ENCODE results near the gene CGB1. TPM values are rescaled to one million over a fixed set of nuclear protein-coding genes. Genes with fewer than 3 reads are reported as not detected.

Gene CGB1
- total RNA-seq, 1 experiment from 2014 or later, result not detected

GRCh38 chr19:49064029-49064629, 27.4 kb upstream of the CGB1 start (continued):
- no peak for TF ChIP-seq PRDM15 (CRISPR knock-in tag; IDR thresholded peaks at IDR 0.05)
- TF ChIP-seq, protein P1, sequence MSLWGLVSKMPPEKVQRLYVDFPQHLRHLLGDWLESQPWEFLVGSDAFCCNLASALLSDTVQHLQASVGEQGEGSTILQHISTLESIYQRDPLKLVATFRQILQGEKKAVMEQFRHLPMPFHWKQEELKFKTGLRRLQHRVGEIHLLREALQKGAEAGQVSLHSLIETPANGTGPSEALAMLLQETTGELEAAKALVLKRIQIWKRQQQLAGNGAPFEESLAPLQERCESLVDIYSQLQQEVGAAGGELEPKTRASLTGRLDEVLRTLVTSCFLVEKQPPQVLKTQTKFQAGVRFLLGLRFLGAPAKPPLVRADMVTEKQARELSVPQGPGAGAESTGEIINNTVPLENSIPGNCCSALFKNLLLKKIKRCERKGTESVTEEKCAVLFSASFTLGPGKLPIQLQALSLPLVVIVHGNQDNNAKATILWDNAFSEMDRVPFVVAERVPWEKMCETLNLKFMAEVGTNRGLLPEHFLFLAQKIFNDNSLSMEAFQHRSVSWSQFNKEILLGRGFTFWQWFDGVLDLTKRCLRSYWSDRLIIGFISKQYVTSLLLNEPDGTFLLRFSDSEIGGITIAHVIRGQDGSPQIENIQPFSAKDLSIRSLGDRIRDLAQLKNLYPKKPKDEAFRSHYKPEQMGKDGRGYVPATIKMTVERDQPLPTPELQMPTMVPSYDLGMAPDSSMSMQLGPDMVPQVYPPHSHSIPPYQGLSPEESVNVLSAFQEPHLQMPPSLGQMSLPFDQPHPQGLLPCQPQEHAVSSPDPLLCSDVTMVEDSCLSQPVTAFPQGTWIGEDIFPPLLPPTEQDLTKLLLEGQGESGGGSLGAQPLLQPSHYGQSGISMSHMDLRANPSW (CRISPR knock-in tag; conservative IDR thresholded peaks at IDR 0.05; ENCODE audit: low read depth), result no peak
- TF ChIP-seq, protein P2, sequence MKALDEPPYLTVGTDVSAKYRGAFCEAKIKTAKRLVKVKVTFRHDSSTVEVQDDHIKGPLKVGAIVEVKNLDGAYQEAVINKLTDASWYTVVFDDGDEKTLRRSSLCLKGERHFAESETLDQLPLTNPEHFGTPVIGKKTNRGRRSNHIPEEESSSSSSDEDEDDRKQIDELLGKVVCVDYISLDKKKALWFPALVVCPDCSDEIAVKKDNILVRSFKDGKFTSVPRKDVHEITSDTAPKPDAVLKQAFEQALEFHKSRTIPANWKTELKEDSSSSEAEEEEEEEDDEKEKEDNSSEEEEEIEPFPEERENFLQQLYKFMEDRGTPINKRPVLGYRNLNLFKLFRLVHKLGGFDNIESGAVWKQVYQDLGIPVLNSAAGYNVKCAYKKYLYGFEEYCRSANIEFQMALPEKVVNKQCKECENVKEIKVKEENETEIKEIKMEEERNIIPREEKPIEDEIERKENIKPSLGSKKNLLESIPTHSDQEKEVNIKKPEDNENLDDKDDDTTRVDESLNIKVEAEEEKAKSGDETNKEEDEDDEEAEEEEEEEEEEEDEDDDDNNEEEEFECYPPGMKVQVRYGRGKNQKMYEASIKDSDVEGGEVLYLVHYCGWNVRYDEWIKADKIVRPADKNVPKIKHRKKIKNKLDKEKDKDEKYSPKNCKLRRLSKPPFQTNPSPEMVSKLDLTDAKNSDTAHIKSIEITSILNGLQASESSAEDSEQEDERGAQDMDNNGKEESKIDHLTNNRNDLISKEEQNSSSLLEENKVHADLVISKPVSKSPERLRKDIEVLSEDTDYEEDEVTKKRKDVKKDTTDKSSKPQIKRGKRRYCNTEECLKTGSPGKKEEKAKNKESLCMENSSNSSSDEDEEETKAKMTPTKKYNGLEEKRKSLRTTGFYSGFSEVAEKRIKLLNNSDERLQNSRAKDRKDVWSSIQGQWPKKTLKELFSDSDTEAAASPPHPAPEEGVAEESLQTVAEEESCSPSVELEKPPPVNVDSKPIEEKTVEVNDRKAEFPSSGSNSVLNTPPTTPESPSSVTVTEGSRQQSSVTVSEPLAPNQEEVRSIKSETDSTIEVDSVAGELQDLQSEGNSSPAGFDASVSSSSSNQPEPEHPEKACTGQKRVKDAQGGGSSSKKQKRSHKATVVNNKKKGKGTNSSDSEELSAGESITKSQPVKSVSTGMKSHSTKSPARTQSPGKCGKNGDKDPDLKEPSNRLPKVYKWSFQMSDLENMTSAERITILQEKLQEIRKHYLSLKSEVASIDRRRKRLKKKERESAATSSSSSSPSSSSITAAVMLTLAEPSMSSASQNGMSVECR (CRISPR knock-in tag; IDR thresholded peaks at IDR 0.05; ENCODE audit: borderline replicate concordance), result no peak
- TF ChIP-seq NFATC4 (CRISPR knock-in tag; IDR thresholded peaks at IDR 0.05), result no peak

- Mint-ChIP-seq H3K27ac (no peak overlapping the region), H3K9me3 (no peaks in the 10 kb centered on the region), H3K27me3 (ENCODE audit: low read depth) (peaks cover 79% of the 10 kb centered on the region), H3K36me3 (no peaks in the 10 kb centered on the region), H3K4me1 (peaks cover 37% of the 10 kb centered on the region), H3K4me3 (no peak overlapping the region)
- TF ChIP-seq ZNF121 (CRISPR knock-in tag; IDR thresholded peaks at IDR 0.05), result no peak
- no peak for TF ChIP-seq IRF1 (CRISPR knock-in tag; IDR thresholded peaks at IDR 0.05)
- ChIA-PET POLR2A (no interaction called here), CTCF (interaction anchor here (0.8 to 0.9 kb wide), 2 partner anchors 12 to 62 kb away, joined by 3 read pairs; no protein-coding TSS in a partner anchor)
- ATAC-seq (no peak), DNase-seq (ENCODE audit: low spot score) (no peak)
These were observed 24.8 kb upstream of the CGB1 start for GRCh38 chr19:49061445-49061844.

DNA sequence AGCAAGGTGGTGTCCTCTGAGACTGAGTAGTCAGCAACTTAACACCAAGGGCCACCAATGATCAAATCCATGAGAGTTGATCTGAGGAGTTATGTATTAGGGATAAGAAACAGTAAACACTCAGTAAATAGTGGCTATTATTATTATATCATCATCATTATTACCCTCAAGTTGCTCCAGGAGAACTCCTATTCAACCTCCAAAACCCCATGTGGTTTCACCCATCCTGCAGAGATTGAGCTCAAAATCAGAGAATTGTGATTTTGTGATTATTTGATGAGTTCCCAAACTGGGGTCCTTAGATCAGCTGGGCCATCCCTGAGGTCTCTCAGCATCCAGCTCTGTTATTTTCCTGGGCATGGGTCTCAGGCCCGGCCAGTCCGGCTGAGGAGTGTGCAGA, 24.3 kb upstream of the CGB1 start:
- CTCF ChIA-PET, result interaction anchor here (0.8 to 0.9 kb wide), 3 partner anchors 13 to 61 kb away, joined by 3 read pairs; a partner anchor contains a TSS
- H3K27ac Mint-ChIP-seq, result no peak overlapping the region
- POLR2A ChIA-PET, result no interaction called here

DNA sequence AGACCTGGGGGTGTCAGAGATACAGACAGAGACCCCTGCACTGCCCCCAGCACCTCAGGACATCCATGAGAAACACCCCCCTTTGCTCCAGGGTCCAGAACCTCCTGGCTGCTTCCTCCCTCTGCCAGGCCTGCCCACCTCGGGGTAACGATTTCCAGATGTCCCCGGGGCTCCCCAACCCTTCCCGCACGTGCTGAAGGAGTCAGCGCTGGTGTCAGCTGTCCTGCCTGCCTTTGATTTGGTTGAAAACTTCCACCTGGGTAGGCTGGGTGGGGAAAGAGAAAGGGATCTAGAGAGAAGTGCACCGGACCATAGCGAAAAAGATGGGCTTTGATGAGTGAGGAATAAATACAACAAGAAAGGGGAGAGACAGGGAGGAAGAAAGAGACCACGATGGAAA, 22.4 kb upstream of the CGB1 start:
- Mint-ChIP-seq H3K4me1 (peaks cover 23% of the 10 kb centered on the region), H3K9me3 (no peaks in the 10 kb centered on the region), H3K27ac (no peak overlapping the region), H3K36me3 (no peaks in the 10 kb centered on the region), H3K27me3 (ENCODE audit: low read depth) (peaks cover 83% of the 10 kb centered on the region), H3K4me3 (no peak overlapping the region)
- DNase-seq (ENCODE audit: low spot score) (no peak), ATAC-seq (no peak)
- ChIA-PET CTCF (interaction anchor here (1.2 to 1.9 kb wide), 3 partner anchors 27 to 155 kb away, joined by 3 to 23 read pairs (median 3); partner anchors contain the start of genes CGB2, GYS1 and RUVBL2), POLR2A (no interaction called here)
- TF ChIP-seq FOXK1 (CRISPR knock-in tag; IDR thresholded peaks at IDR 0.05), result no peak
- TF ChIP-seq GABPB1 (CRISPR knock-in tag; IDR thresholded peaks at IDR 0.05), result no peak
- TF ChIP-seq ZMAT4 (CRISPR knock-in tag; IDR thresholded peaks at IDR 0.05), result no peak
- no peak for TF ChIP-seq RORB (CRISPR knock-in tag; IDR thresholded peaks at IDR 0.05)
- TF ChIP-seq, protein P3, sequence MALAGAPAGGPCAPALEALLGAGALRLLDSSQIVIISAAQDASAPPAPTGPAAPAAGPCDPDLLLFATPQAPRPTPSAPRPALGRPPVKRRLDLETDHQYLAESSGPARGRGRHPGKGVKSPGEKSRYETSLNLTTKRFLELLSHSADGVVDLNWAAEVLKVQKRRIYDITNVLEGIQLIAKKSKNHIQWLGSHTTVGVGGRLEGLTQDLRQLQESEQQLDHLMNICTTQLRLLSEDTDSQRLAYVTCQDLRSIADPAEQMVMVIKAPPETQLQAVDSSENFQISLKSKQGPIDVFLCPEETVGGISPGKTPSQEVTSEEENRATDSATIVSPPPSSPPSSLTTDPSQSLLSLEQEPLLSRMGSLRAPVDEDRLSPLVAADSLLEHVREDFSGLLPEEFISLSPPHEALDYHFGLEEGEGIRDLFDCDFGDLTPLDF (CRISPR knock-in tag; IDR thresholded peaks at IDR 0.05), result no peak
- no peak for TF ChIP-seq NR2C2 (CRISPR knock-in tag; IDR thresholded peaks at IDR 0.05)
- TF ChIP-seq ESRRA (CRISPR knock-in tag; IDR thresholded peaks at IDR 0.05; ENCODE audit: borderline replicate concordance), result no peak
- TF ChIP-seq MXD4 (CRISPR knock-in tag; IDR thresholded peaks at IDR 0.05; ENCODE audit: borderline replicate concordance), result no peak
- TF ChIP-seq ZNF423 (CRISPR knock-in tag; IDR thresholded peaks at IDR 0.05), result no peak

More for the DNA sequence above, 24.3 kb upstream of the CGB1 start:
- Mint-ChIP-seq H3K27me3 (ENCODE audit: low read depth) (peaks cover 79% of the 10 kb centered on the region), H3K36me3 (no peaks in the 10 kb centered on the region), H3K9me3 (no peaks in the 10 kb centered on the region), H3K4me1 (peaks cover 32% of the 10 kb centered on the region), H3K4me3 (no peak overlapping the region)
- no peak for TF ChIP-seq ZNF317 (CRISPR knock-in tag; IDR thresholded peaks at IDR 0.05; ENCODE audit: borderline replicate concordance, low read depth)
- ATAC-seq (no peak), DNase-seq (ENCODE audit: low spot score) (no peak)

Data from WTC11 (cell line).